HG02981 (cell line): ENCODE data around the gene MRGPRE.

Source experiments
- ATAC-seq: cut with Tn5 transposase; IDR thresholded peaks from one replicate; pipeline ENCODE4 v1.9.1; 2021; ENCODE audit warnings: mild to moderate bottlenecking, moderate library complexity; ENCODE audit not compliant: unreplicated experiment

Gene MRGPRE

GRCh38 chr11:3227568-3228444, 4.4 kb downstream of the MRGPRE start:
- ATAC-seq = no peak

- no peak for ATAC-seq
Measured at GRCh38 chr11:3226846-3227567, 5.2 kb downstream of the MRGPRE start.

GRCh38 chr11:3225826-3226750, 6.1 kb downstream of the MRGPRE start:
- ATAC-seq = no peak

GRCh38 chr11:3225159-3225758, 7.0 kb downstream of the MRGPRE start:
- no peak for ATAC-seq

- no peak for ATAC-seq
Measured at GRCh38 chr11:3224401-3225057, 7.7 kb downstream of the MRGPRE start.

GRCh38 chr11:3223932-3224381, 8.3 kb downstream of the MRGPRE start:
- no peak for ATAC-seq

GRCh38 chr11:3222941-3223915, 9.0 kb downstream of the MRGPRE start:
- ATAC-seq = no peak

- ATAC-seq = no peak
Measured at GRCh38 chr11:3222003-3222855, 10.0 kb downstream of the MRGPRE start.

GRCh38 chr11:3221408-3222002, 10.7 kb downstream of the MRGPRE start:
- no peak for ATAC-seq

GRCh38 chr11:3220521-3221407, 11.5 kb downstream of the MRGPRE start:
- ATAC-seq = no peak

- no peak for ATAC-seq
Measured at GRCh38 chr11:3220101-3220500, 12.1 kb downstream of the MRGPRE start.

GRCh38 chr11:3219281-3219892, 12.8 kb downstream of the MRGPRE start:
- ATAC-seq = no peak

GRCh38 chr11:3218483-3219280, 13.5 kb downstream of the MRGPRE start, which contains the start of gene MRGPRG:
MRGPRG (minus strand) TSS chr11:3218813; CDS start chr11:3218813, 0 bp downstream.
- ATAC-seq = no peak

GRCh38 chr11:3217818-3218482, 14.3 kb downstream of the MRGPRE start:
- ATAC-seq = no peak
